SK-N-SH treated with all-trans-retinoic acid at 6 μM for 48 hours (cell line): ENCODE data around the gene ITK.

Experiments used
- ATAC-seq: fragments of 200-7000 bp; cut with Tn5 transposase; 3 replicates; pipeline ENCODE4 v1.9.1; 2020; ENCODE audit warnings: mild to moderate bottlenecking, moderate library complexity
- ARNTL ChIP-seq: fragments of 450-650 bp; formaldehyde crosslinking; IDR thresholded peaks from 2 replicates; pipeline ENCODE4 v1.5.0; 2020; ENCODE audit warnings: low read depth, mild to moderate bottlenecking, moderate library complexity, borderline replicate concordance
- BACH2 ChIP-seq: fragments of 250-450 bp; sonication (Bioruptor Pico); IDR thresholded peaks from 2 replicates; pipeline ENCODE4 v1.9.0; 2021; ENCODE audit warnings: mild to moderate bottlenecking, borderline replicate concordance
- ESRRG ChIP-seq: fragments of 250-450 bp; sonication (Bioruptor Pico); IDR thresholded peaks from 2 replicates; pipeline ENCODE4 v1.6.1; 2021; ENCODE audit warnings: mild to moderate bottlenecking
- GLIS3 ChIP-seq: fragments of 250-450 bp; sonication (Bioruptor Pico); IDR thresholded peaks from 2 replicates; pipeline ENCODE4 v1.5.0; 2020; ENCODE audit warnings: mild to moderate bottlenecking, moderate library complexity
- ISL1 ChIP-seq: fragments of 250-450 bp; sonication (Bioruptor Pico); IDR thresholded peaks from 2 replicates; pipeline ENCODE4 v2.1.2; 2022; ENCODE audit warnings: mild to moderate bottlenecking, moderate library complexity
- OSR1 ChIP-seq: fragments of 250-450 bp; sonication (Bioruptor Pico); IDR thresholded peaks from 2 replicates; pipeline ENCODE4 v1.8.0; 2022; ENCODE audit warnings: moderate library complexity, mild to moderate bottlenecking, inconsistent platforms
- POU6F1 ChIP-seq: fragments of 250-450 bp; sonication (Bioruptor Pico); IDR thresholded peaks from 2 replicates; pipeline ENCODE4 v1.8.0; 2021; ENCODE audit warnings: low read depth, mild to moderate bottlenecking, moderate library complexity, borderline replicate concordance
- PPARA ChIP-seq: fragments of 250-450 bp; sonication (Bioruptor Pico); IDR thresholded peaks from 2 replicates; pipeline ENCODE4 v1.5.0; 2020; ENCODE audit warnings: mild to moderate bottlenecking, borderline replicate concordance
- RARB ChIP-seq: fragments of 250-450 bp; sonication (Bioruptor Pico); IDR thresholded peaks from 2 replicates; pipeline ENCODE4 v1.8.0; 2021; ENCODE audit warnings: mild to moderate bottlenecking, moderate library complexity
- SNAI2 ChIP-seq: fragments of 250-450 bp; sonication (Bioruptor Pico); IDR thresholded peaks from 2 replicates; pipeline ENCODE4 v1.5.0; 2020; ENCODE audit warnings: mild to moderate bottlenecking, moderate library complexity
- TOX ChIP-seq: fragments of 250-450 bp; sonication (Bioruptor Pico); IDR thresholded peaks from 2 replicates; pipeline ENCODE4 v1.8.0; 2021; ENCODE audit warnings: mild to moderate bottlenecking, moderate library complexity, borderline replicate concordance
- TSHZ2 ChIP-seq: fragments of 250-450 bp; sonication (Bioruptor Pico); IDR thresholded peaks from 2 replicates; pipeline ENCODE4 v1.5.0; 2020; ENCODE audit warnings: mild to moderate bottlenecking, moderate library complexity
- ZC3H10 ChIP-seq: fragments of 250-450 bp; sonication (Bioruptor Pico); IDR thresholded peaks from 2 replicates; pipeline ENCODE4 v1.5.1; 2021; ENCODE audit warnings: mild to moderate bottlenecking, moderate library complexity
- ZFP3 ChIP-seq: fragments of 250-450 bp; sonication (Bioruptor Pico); IDR thresholded peaks from 2 replicates; pipeline ENCODE4 v1.5.0; 2020; ENCODE audit warnings: mild to moderate bottlenecking, moderate library complexity
- ZFP30 ChIP-seq: fragments of 450-650 bp; formaldehyde crosslinking; IDR thresholded peaks from 2 replicates; pipeline ENCODE4 v1.5.0; 2022; ENCODE audit warnings: mild to moderate bottlenecking, moderate library complexity
- ZNF70 ChIP-seq: fragments of 450-650 bp; formaldehyde crosslinking; IDR thresholded peaks from 2 replicates; pipeline ENCODE4 v1.5.0; 2020; ENCODE audit warnings: mild to moderate bottlenecking, moderate library complexity
- ZNF8 ChIP-seq: fragments of 450-650 bp; formaldehyde crosslinking; IDR thresholded peaks from 2 replicates; pipeline ENCODE4 v1.5.0; 2020; ENCODE audit warnings: mild to moderate bottlenecking, moderate library complexity
- TF ChIP-seq, protein P1 (sequence below): fragments of 250-450 bp; sonication (Bioruptor Pico); IDR thresholded peaks from 2 replicates; pipeline ENCODE4 v1.8.0; 2020; ENCODE audit warnings: mild to moderate bottlenecking, moderate library complexity, borderline replicate concordance
- TF ChIP-seq, protein P2 (sequence below): fragments of 250-450 bp; sonication (Bioruptor Pico); IDR thresholded peaks from 2 replicates; pipeline ENCODE4 v1.5.1; 2020; ENCODE audit warnings: low read depth, mild to moderate bottlenecking, moderate library complexity
- TF ChIP-seq, protein P3 (sequence below): fragments of 250-450 bp; sonication (Bioruptor Pico); IDR thresholded peaks from 2 replicates; pipeline ENCODE4 v1.5.1; 2021; ENCODE audit warnings: mild to moderate bottlenecking, moderate library complexity

Gene ITK

GRCh38 chr5:157286761-157287211, 106.1 kb downstream of the ITK start:
- ATAC-seq = no peak
- no peak for TF ChIP-seq SNAI2
- TF ChIP-seq TOX (CRISPR knock-in tag) = no peak
- no peak for TF ChIP-seq ZFP30 (CRISPR knock-in tag)
- no peak for TF ChIP-seq OSR1 (CRISPR knock-in tag)
- no peak for TF ChIP-seq ISL1 (CRISPR knock-in tag)
- TF ChIP-seq ZNF70 (CRISPR knock-in tag) = no peak
- TF ChIP-seq ESRRG (CRISPR knock-in tag) = no peak
- TF ChIP-seq, protein P1, sequence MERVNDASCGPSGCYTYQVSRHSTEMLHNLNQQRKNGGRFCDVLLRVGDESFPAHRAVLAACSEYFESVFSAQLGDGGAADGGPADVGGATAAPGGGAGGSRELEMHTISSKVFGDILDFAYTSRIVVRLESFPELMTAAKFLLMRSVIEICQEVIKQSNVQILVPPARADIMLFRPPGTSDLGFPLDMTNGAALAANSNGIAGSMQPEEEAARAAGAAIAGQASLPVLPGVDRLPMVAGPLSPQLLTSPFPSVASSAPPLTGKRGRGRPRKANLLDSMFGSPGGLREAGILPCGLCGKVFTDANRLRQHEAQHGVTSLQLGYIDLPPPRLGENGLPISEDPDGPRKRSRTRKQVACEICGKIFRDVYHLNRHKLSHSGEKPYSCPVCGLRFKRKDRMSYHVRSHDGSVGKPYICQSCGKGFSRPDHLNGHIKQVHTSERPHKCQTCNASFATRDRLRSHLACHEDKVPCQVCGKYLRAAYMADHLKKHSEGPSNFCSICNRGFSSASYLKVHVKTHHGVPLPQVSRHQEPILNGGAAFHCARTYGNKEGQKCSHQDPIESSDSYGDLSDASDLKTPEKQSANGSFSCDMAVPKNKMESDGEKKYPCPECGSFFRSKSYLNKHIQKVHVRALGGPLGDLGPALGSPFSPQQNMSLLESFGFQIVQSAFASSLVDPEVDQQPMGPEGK = no peak
- TF ChIP-seq, protein P2, sequence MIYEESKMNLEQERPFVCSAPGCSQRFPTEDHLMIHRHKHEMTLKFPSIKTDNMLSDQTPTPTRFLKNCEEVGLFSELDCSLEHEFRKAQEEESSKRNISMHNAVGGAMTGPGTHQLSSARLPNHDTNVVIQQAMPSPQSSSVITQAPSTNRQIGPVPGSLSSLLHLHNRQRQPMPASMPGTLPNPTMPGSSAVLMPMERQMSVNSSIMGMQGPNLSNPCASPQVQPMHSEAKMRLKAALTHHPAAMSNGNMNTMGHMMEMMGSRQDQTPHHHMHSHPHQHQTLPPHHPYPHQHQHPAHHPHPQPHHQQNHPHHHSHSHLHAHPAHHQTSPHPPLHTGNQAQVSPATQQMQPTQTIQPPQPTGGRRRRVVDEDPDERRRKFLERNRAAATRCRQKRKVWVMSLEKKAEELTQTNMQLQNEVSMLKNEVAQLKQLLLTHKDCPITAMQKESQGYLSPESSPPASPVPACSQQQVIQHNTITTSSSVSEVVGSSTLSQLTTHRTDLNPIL (CRISPR knock-in tag) = no peak
- no peak for TF ChIP-seq ZNF8 (CRISPR knock-in tag)
- no peak for TF ChIP-seq ZC3H10
- TF ChIP-seq ARNTL (CRISPR knock-in tag) = no peak
- TF ChIP-seq GLIS3 = no peak

DNA sequence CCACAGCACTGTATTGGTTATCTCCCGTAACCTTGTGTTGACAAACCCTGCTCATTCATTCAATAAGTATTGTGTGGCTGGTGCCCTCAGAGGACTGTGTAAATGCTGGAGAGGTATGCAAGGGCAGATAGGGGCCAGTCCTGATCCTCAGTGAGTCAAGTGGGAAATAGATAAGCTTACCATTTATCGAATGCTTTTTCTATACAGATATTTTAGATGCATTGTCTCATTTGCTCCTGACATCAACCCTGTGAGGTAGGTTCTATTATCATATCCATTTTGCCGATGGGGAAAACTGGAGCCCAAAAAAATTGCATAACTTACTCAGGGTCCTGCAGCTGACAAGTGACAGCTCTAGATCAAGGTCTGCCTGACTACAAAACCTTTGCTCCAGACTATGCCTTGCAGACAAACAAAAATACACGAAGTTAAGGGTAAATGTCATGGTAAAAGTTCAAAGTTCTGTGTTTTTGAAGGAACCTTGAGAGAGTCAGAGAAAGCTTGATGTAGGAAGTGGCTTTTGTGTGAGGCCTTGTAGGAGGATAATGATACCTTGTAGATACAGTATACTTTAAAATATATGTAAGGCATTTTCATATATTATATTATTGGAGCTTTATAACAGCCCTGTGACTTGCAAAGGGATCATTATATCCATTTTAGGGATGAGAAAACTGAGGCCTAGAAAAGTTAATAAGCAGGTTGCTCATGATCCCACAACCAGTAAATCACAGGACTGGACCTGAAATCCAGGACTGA, 107.9 kb downstream of the ITK start:
- TF ChIP-seq ZNF70 (CRISPR knock-in tag) = no peak
- TF ChIP-seq ZFP30 (CRISPR knock-in tag) = no peak
- no peak for TF ChIP-seq ESRRG (CRISPR knock-in tag)
- TF ChIP-seq ZFP3 (CRISPR knock-in tag) = no peak
- no peak for TF ChIP-seq OSR1 (CRISPR knock-in tag)
- TF ChIP-seq RARB (CRISPR knock-in tag) = no peak
- no peak for TF ChIP-seq TSHZ2 (CRISPR knock-in tag)
- TF ChIP-seq, protein P3, sequence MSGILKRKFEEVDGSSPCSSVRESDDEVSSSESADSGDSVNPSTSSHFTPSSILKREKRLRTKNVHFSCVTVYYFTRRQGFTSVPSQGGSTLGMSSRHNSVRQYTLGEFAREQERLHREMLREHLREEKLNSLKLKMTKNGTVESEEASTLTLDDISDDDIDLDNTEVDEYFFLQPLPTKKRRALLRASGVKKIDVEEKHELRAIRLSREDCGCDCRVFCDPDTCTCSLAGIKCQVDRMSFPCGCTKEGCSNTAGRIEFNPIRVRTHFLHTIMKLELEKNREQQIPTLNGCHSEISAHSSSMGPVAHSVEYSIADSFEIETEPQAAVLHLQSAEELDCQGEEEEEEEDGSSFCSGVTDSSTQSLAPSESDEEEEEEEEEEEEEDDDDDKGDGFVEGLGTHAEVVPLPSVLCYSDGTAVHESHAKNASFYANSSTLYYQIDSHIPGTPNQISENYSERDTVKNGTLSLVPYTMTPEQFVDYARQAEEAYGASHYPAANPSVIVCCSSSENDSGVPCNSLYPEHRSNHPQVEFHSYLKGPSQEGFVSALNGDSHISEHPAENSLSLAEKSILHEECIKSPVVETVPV = no peak
- no peak for TF ChIP-seq ISL1 (CRISPR knock-in tag)
- no peak for TF ChIP-seq BACH2
- no peak for TF ChIP-seq PPARA (CRISPR knock-in tag)
- TF ChIP-seq, protein P2 (CRISPR knock-in tag) = no peak
- TF ChIP-seq TOX (CRISPR knock-in tag) = no peak
- no peak for TF ChIP-seq GLIS3
- TF ChIP-seq, protein P1 = no peak
- no peak for TF ChIP-seq ZNF8 (CRISPR knock-in tag)
- no peak for TF ChIP-seq POU6F1 (CRISPR knock-in tag)
- no peak for TF ChIP-seq ARNTL (CRISPR knock-in tag)
- TF ChIP-seq, all 23 proteins: peak for 0
- no peak for ATAC-seq
